ENCODE measurements around the gene SEZ6L2. TPM values are rescaled to one million over a fixed set of nuclear protein-coding genes. Genes with fewer than 3 reads are reported as not detected.

Gene SEZ6L2
- total RNA-seq, 1 donor from 2014 or later: 10.7 TPM

GRCh38 chr16:29903590-29903989, 4.2 kb upstream of the SEZ6L2 start:
- intact Hi-C loops (cut with DNase I): no loop called here
- no peak for TF ChIP-seq CTCF (IDR thresholded peaks at IDR 0.05)
- no peak for ATAC-seq
- no peak for DNase-seq
- Histone ChIP-seq H3K4me3 (no peak overlapping the region), H3K36me3 (no peaks in the 10 kb centered on the region), H3K27me3 (ENCODE audit: low read depth) (peaks cover 7% of the 10 kb centered on the region), H3K9me3 (no peaks in the 10 kb centered on the region), H3K4me1 (peaks cover 13% of the 10 kb centered on the region), H3K27ac (no peak overlapping the region)

GRCh38 chr16:29901607-29901945, 2.2 kb upstream of the SEZ6L2 start:
- peaks cover 24% of the 10 kb centered on the region for H3K27me3 ChIP-seq (ENCODE audit: low read depth)
- ATAC-seq (no peak), DNase-seq (no peak)
- TF ChIP-seq CTCF (IDR thresholded peaks at IDR 0.05): no peak
- no peaks in the 10 kb centered on the region for H3K9me3 ChIP-seq
- intact Hi-C loops (cut with DNase I): no loop called here
- no peak overlapping the region for H3K4me3 ChIP-seq
- H3K36me3 ChIP-seq: no peaks in the 10 kb centered on the region
- H3K27ac ChIP-seq: no peak overlapping the region
- H3K4me1 ChIP-seq: peaks cover 13% of the 10 kb centered on the region

DNA sequence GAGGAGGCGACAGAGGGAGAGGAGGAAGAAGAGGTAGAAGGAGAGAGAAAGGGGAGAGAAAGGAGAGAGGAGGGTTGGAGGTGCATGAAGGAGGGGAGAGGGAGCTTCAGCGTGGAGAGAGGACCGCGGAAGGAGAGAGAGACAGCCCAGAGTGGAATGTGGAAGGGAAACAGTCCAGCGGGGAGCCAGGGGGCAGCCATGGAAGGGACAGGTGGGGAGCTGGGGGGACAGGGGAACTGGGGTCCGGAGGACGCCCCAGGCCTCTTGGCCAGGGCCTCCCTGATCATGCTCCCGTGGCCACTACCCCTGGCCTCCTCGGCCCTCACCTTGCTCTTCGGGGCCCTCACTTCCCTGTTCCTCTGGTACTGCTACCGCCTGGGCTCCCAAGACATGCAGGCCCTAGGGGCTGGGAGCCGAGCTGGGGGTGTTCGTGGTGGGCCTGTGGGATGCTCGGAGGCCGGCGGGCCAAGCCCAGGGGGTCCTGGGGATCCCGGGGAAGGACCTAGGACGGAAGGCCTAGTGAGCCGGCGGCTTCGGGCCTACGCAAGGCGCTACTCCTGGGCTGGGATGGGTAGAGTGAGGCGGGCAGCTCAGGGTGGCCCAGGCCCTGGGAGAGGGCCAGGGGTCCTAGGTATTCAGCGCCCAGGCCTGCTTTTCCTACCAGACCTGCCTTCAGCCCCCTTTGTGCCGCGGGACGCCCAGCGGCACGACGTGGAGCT, 1.7 kb upstream of the SEZ6L2 start:
- Histone ChIP-seq H3K9me3 (no peaks in the 10 kb centered on the region), H3K27me3 (ENCODE audit: low read depth) (peaks cover 24% of the 10 kb centered on the region), H3K4me1 (peaks cover 13% of the 10 kb centered on the region), H3K4me3 (peak overlapping the region; percentile 71), H3K36me3 (no peaks in the 10 kb centered on the region), H3K27ac (peak overlapping the region; percentile 41)
- DNase-seq: peak; percentile 43
- intact Hi-C loops (cut with DNase I): no loop called here
- TF ChIP-seq CTCF (IDR thresholded peaks at IDR 0.05): no peak
- no peak for ATAC-seq

DNA sequence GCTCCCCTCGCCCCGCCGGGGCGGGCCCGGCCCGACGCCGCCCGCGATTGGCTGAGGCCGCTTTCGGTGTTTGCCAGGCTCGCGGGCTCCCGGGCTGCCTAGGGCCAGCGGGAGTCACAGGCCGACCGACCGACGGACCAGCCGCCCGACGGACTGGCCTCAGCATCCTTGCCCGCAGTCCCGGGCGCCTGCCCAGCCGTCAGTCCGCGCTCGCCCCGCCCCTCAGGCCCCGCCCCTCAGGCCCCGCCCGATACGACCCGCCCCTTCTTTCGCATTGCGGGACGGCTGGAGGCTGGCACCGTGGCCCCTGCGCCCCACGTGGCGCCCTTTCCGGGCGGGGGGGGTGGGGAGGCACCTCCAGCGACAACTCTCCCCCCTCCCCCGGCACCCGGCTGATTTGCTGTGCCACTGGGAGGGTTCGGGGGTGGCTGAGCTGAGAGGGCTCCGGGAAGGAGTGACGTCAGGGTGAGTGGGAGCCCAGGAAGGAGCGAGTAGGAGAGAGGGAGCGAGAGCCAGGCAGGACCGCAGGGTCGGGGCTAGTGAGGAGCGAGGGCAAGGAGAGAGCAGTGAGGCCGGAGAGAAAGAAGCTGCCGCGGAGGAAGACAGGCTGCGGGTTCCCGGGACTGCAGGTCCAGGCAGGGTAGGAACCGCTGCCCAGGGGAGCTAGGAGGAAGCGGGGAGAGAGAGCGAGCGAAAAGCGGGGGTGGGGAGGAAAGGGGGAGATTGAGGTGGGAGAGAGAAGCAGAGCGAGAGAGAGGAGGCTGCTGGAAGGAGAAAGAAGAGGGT, 945 bp upstream of the SEZ6L2 start, which contains the start of gene ASPHD1:
Gene ASPHD1, plus strand, starts transcription at position 387 of the 786 bp plus-strand sequence. CDS start 484 bp downstream, outside the sequence.
- no peaks in the 10 kb centered on the region for H3K36me3 ChIP-seq
- peak within 1 kb of the TSS; percentile 71 for H3K4me3 ChIP-seq
- H3K9me3 ChIP-seq: no peaks in the 10 kb centered on the region
- H3K4me1 ChIP-seq: peaks cover 13% of the 10 kb centered on the region
- H3K27ac ChIP-seq: peak within 1 kb of the TSS; percentile 41
- no peak for TF ChIP-seq CTCF (IDR thresholded peaks at IDR 0.05)
- intact Hi-C loops (cut with DNase I): no loop called here
- ATAC-seq (peak; percentile 89 to 90), DNase-seq (peak; percentile 78)
- peaks cover 24% of the 10 kb centered on the region for H3K27me3 ChIP-seq (ENCODE audit: low read depth)

- Histone ChIP-seq H3K27ac (no peak overlapping the region), H3K36me3 (no peaks in the 10 kb centered on the region), H3K4me3 (peak overlapping the region; percentile 71), H3K4me1 (peaks cover 13% of the 10 kb centered on the region), H3K27me3 (ENCODE audit: low read depth) (peaks cover 24% of the 10 kb centered on the region), H3K9me3 (no peaks in the 10 kb centered on the region)
- ATAC-seq (peak; percentile 61 to 69), DNase-seq (no peak)
- intact Hi-C loops (cut with DNase I): no loop called here
- TF ChIP-seq CTCF (IDR thresholded peaks at IDR 0.05): no peak
Measured at GRCh38 chr16:29898804-29899515, 390 bp downstream of the SEZ6L2 start.

Data from lower lobe of right lung (tissue), 2 donors.